Measurements from ENCODE around the gene PTPRM.

DNA sequence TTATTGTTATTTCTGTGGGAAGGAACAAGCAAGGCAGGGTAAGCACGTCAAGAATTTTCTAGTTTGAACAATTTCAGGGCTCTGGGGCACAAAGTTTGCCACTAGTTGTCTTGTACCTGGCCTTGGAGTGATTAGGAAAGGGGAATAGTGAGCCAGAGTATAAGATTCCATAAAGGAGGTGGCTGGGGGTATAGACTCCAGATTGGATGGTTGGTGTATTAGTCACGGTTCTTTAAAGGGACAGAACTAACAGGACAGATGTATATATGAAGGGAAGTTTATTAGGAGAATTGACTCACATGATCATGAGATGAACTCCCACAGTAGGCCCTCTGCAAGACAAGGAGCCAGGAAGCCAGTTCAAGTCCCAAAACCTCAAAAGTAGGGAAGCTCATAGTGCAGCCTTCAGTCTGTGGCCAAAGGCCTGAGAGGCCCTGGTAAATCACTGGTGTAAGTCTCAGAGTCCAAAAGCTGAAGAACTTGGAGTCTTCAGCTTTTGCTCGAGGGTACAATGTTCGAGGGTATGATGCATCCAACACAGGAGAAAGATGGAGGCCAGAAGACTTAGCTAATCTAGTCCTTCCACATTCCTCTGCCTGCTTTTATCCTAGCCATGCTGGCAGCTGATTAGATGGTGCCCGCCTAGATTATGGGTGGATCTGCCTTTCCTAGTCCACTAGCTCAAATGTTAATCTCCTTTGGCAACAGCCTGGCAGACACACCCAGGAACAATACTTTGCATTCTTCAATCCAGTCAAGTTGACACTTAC, 31.5 kb upstream of the PTPRM start:
- TF ChIP-seq CTCF (IDR thresholded peaks at IDR 0.05) (no peak), EZH2phosphoT487 (IDR thresholded peaks at IDR 0.05) (no peak), EZH2 (IDR thresholded peaks at IDR 0.05) (no peak)

Measured in neural progenitor cell (in vitro differentiated cells).